HEK293 (cell line): ENCODE measurements around the gene TSHZ2.

Experiments
- CTCF ChIA-PET: fragments of 350-600 bp; formaldehyde crosslinking; extraction: SDS; loops from one replicate; lab custom pipeline; 2021; ENCODE audit warnings: antibody characterized with exemption; lab: Yijun Ruan, JAX
- POLR2A ChIA-PET: fragments of 300-600 bp; formaldehyde crosslinking; extraction: SDS; loops from one replicate; lab custom pipeline; 2020; ENCODE audit warnings: antibody characterized with exemption, inconsistent platforms; lab: Yijun Ruan, JAX
- H3K27ac ChIP-seq: fragments of 200-500 bp; sonication (Bioruptor generic); 2 replicates; pipeline ENCODE4 v1.5.1; 2014; ENCODE audit warnings: low read depth, low read length, control low read depth, inconsistent platforms; ENCODE audit errors: extremely low read depth
- H3K36me3 ChIP-seq, 2 experiments: fragments of 200-500 bp in 1 of 2; sonication (Bioruptor generic) in 1 of 2; 1 replicate in 1 of 2; 2 replicates in 1 of 2; pipeline ENCODE4 v1.5.1; 2014 to 2017; ENCODE audit warnings: inconsistent platforms in 2 of 2, low read length in 2 of 2; ENCODE audit not compliant: control insufficient read depth in 2 of 2, insufficient read depth in 1 of 2
- H3K4me1 ChIP-seq: fragments of 200-500 bp; sonication (Bioruptor generic); 2 replicates; pipeline ENCODE4 v1.5.1; 2014; ENCODE audit warnings: mild to moderate bottlenecking, low read length, inconsistent platforms; ENCODE audit not compliant: control insufficient read depth, insufficient read depth
- H3K4me3 ChIP-seq: 2 replicates; pipeline ENCODE4 v1.5.1; 2011; ENCODE audit warnings: low read depth, mild to moderate bottlenecking, control low read depth, low read length, moderate library complexity
- H3K9me3 ChIP-seq: fragments of 200-500 bp; sonication (Bioruptor generic); 2 replicates; pipeline ENCODE4 v1.5.1; 2014; ENCODE audit warnings: low read depth, low read length, inconsistent platforms; ENCODE audit not compliant: control insufficient read depth, insufficient read depth
- HOXD13 ChIP-seq: sonication (generic); formaldehyde crosslinking; IDR thresholded peaks from 2 replicates; pipeline ENCODE4 v1.8.0; 2022; ENCODE audit warnings: missing genetic modification reagents, borderline replicate concordance
- OSR2 ChIP-seq: fragments of 450-650 bp; formaldehyde crosslinking; IDR thresholded peaks from 2 replicates; pipeline ENCODE4 v1.5.1; 2016; ENCODE audit warnings: missing biosample characterization, missing genetic modification characterization
- RBAK ChIP-seq: fragments of 450-650 bp; formaldehyde crosslinking; IDR thresholded peaks from 2 replicates; pipeline ENCODE4 v1.5.1; 2016; ENCODE audit warnings: missing biosample characterization, missing genetic modification characterization
- ZBTB48 ChIP-seq: fragments of 450-650 bp; formaldehyde crosslinking; IDR thresholded peaks from 2 replicates; pipeline ENCODE4 v1.5.1; 2016; ENCODE audit warnings: missing biosample characterization, missing genetic modification characterization
- ZNF121 ChIP-seq: fragments of 450-650 bp; formaldehyde crosslinking; IDR thresholded peaks from 2 replicates; pipeline ENCODE4 v1.5.1; 2016; ENCODE audit warnings: missing biosample characterization, missing genetic modification characterization
- ZNF140 ChIP-seq: fragments of 450-650 bp; formaldehyde crosslinking; IDR thresholded peaks from 2 replicates; pipeline ENCODE4 v1.5.1; 2016; ENCODE audit warnings: missing biosample characterization, missing genetic modification characterization
- ZNF184 ChIP-seq: fragments of 450-650 bp; IDR thresholded peaks from 2 replicates; pipeline ENCODE4 v1.5.1; 2018; ENCODE audit warnings: missing biosample characterization, mild to moderate bottlenecking, missing genetic modification characterization
- ZNF341 ChIP-seq: fragments of 450-650 bp; formaldehyde crosslinking; IDR thresholded peaks from 2 replicates; pipeline ENCODE4; 2016; ENCODE audit warnings: low read depth, missing biosample characterization, missing genetic modification characterization
- ZNF366 ChIP-seq: fragments of 450-650 bp; formaldehyde crosslinking; conservative IDR thresholded peaks from 2 replicates; pipeline ENCODE4 v1.5.1; 2016; ENCODE audit warnings: missing biosample characterization, missing genetic modification characterization
- ZNF404 ChIP-seq: fragments of 450-650 bp; formaldehyde crosslinking; IDR thresholded peaks from 2 replicates; pipeline ENCODE4 v1.5.1; 2017; ENCODE audit warnings: missing biosample characterization, missing genetic modification characterization
- ZNF600 ChIP-seq: fragments of 450-650 bp; formaldehyde crosslinking; IDR thresholded peaks from 2 replicates; pipeline ENCODE4 v1.5.1; 2016; ENCODE audit warnings: missing biosample characterization, missing genetic modification characterization
- ZNF623 ChIP-seq: fragments of 450-650 bp; formaldehyde crosslinking; IDR thresholded peaks from 2 replicates; pipeline ENCODE4 v1.5.1; 2016; ENCODE audit warnings: missing biosample characterization, missing genetic modification characterization
- ZNF768 ChIP-seq: fragments of 450-650 bp; formaldehyde crosslinking; IDR thresholded peaks from 2 replicates; pipeline ENCODE4 v1.5.1; 2018; ENCODE audit warnings: missing biosample characterization, mild to moderate bottlenecking, missing genetic modification characterization
- ZNF792 ChIP-seq: fragments of 450-650 bp; formaldehyde crosslinking; IDR thresholded peaks from 2 replicates; pipeline ENCODE4 v1.5.1; 2016; ENCODE audit warnings: missing biosample characterization, missing genetic modification characterization
- TF ChIP-seq, protein P1 (sequence below): fragments of 450-650 bp; formaldehyde crosslinking; IDR thresholded peaks from 2 replicates; pipeline ENCODE4 v1.5.1; 2016; ENCODE audit warnings: missing biosample characterization, missing genetic modification characterization, low read depth
- TF ChIP-seq, protein P2 (sequence below): fragments of 450-650 bp; formaldehyde crosslinking; IDR thresholded peaks from 2 replicates; pipeline ENCODE4 v1.5.1; 2016; ENCODE audit warnings: missing biosample characterization, missing genetic modification characterization
- TF ChIP-seq, protein P3 (sequence below): fragments of 450-650 bp; formaldehyde crosslinking; IDR thresholded peaks from 2 replicates; pipeline ENCODE4 v1.5.1; 2017; ENCODE audit warnings: missing biosample characterization, missing genetic modification characterization
- TF ChIP-seq, protein P4 (sequence below): fragments of 450-650 bp; formaldehyde crosslinking; IDR thresholded peaks from 2 replicates; pipeline ENCODE4 v1.5.1; 2017; ENCODE audit warnings: missing biosample characterization, missing genetic modification characterization
- TF ChIP-seq, protein P5 (sequence below): fragments of 450-650 bp; formaldehyde crosslinking; IDR thresholded peaks from 2 replicates; pipeline ENCODE4; 2016; ENCODE audit warnings: missing biosample characterization, missing genetic modification characterization
- TF ChIP-seq, protein P6 (sequence below): fragments of 450-650 bp; formaldehyde crosslinking; IDR thresholded peaks from 2 replicates; pipeline ENCODE4 v1.5.1; 2016; ENCODE audit warnings: missing biosample characterization, missing genetic modification characterization

Gene TSHZ2

DNA sequence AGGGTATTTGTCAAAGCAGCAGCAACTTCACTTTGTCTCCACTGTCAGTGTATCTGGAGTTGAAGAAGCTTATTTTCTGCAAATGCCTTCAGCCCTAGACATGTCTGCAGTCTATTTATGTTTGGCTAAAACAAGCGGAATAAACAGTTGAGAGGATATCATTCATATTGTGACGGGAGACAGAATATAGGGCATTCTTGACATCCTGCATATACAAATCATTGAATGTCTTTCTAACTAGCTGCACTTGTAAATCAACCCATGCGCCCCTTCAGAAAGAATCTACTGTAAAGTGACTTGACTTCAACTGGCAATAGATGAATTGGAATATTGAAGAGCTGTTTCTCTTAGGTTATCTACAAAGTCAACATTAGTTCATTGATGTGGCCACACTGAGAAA lies 258.9 kb downstream of the TSHZ2 start:
- Histone ChIP-seq H3K4me3 (no peak overlapping the region), H3K36me3 (no peaks in the 10 kb centered on the region), H3K9me3 (no peaks in the 10 kb centered on the region), H3K27ac (no peak overlapping the region), H3K4me1 (no peaks in the 10 kb centered on the region)
- TF ChIP-seq, protein P1, sequence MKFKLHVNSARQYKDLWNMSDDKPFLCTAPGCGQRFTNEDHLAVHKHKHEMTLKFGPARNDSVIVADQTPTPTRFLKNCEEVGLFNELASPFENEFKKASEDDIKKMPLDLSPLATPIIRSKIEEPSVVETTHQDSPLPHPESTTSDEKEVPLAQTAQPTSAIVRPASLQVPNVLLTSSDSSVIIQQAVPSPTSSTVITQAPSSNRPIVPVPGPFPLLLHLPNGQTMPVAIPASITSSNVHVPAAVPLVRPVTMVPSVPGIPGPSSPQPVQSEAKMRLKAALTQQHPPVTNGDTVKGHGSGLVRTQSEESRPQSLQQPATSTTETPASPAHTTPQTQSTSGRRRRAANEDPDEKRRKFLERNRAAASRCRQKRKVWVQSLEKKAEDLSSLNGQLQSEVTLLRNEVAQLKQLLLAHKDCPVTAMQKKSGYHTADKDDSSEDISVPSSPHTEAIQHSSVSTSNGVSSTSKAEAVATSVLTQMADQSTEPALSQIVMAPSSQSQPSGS, result no peak
- POLR2A ChIA-PET, result no interaction called here
- CTCF ChIA-PET, result interaction anchor here (0.6 to 0.8 kb wide), 2 partner anchors 22 to 265 kb away, joined by 4 to 6 read pairs; no protein-coding TSS in a partner anchor

DNA sequence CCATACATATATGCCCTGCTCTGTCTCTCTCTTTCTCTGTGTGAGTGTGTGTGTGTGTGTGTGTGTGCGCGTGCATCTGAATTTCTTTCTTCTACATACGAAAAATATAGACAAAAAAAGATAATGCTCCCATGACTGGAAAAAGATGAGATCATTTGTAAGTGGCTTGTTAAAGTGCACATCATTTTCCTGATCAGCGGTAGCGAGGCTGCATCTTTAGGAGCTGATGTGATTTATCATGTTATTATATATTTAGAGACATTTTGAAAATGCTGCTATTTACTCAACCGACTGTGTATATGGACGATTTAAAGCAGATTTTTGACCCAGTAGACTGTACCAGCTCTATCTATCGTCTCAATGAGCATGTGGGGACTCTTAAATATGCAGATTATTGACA lies 265.3 kb downstream of the TSHZ2 start:
- no peaks in the 10 kb centered on the region for H3K9me3 ChIP-seq

DNA sequence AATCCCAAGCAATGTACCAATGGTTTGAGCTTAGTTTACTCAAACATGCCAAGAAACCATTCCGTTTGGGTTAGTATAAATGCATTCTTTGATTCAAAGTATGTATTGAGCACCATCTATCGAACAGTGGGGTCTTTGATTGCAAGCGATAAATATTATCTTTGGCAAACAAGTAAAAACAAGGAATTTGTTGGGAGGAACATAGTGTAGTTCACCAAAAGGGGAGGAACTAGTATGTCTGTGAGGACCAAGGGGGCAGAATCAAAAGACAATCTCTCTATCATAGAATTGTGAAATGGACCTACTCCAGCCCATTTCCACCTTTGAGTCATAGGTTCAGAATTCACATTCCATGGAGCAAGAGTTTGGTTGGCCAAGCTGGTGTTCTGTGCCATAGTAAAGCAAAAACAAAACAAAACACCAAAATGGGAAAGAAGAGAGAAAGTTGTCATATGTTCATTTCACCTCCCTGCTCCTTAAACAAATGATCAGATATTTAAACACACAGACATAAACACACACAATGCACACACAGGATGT lies 266.0 kb downstream of the TSHZ2 start:
- ChIA-PET POLR2A (no interaction called here), CTCF (no interaction called here)
- no peak overlapping the region for H3K4me3 ChIP-seq
- TF ChIP-seq ZNF121 (tag by site-specific recombination), result no peak
- TF ChIP-seq, protein P2, sequence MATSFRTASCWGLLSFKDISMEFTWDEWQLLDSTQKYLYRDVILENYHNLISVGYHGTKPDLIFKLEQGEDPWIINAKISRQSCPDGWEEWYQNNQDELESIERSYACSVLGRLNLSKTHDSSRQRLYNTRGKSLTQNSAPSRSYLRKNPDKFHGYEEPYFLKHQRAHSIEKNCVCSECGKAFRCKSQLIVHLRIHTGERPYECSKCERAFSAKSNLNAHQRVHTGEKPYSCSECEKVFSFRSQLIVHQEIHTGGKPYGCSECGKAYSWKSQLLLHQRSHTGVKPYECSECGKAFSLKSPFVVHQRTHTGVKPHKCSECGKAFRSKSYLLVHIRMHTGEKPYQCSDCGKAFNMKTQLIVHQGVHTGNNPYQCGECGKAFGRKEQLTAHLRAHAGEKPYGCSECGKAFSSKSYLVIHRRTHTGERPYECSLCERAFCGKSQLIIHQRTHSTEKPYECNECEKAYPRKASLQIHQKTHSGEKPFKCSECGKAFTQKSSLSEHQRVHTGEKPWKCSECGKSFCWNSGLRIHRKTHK, result no peak
- no peak for TF ChIP-seq RBAK (tag by site-specific recombination)
- TF ChIP-seq ZNF184, result no peak
- no peak for TF ChIP-seq ZNF623 (tag by site-specific recombination)
- TF ChIP-seq, protein P3, sequence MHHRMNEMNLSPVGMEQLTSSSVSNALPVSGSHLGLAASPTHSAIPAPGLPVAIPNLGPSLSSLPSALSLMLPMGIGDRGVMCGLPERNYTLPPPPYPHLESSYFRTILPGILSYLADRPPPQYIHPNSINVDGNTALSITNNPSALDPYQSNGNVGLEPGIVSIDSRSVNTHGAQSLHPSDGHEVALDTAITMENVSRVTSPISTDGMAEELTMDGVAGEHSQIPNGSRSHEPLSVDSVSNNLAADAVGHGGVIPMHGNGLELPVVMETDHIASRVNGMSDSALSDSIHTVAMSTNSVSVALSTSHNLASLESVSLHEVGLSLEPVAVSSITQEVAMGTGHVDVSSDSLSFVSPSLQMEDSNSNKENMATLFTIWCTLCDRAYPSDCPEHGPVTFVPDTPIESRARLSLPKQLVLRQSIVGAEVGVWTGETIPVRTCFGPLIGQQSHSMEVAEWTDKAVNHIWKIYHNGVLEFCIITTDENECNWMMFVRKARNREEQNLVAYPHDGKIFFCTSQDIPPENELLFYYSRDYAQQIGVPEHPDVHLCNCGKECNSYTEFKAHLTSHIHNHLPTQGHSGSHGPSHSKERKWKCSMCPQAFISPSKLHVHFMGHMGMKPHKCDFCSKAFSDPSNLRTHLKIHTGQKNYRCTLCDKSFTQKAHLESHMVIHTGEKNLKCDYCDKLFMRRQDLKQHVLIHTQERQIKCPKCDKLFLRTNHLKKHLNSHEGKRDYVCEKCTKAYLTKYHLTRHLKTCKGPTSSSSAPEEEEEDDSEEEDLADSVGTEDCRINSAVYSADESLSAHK (tag by site-specific recombination), result no peak
- no peak for TF ChIP-seq OSR2 (tag by site-specific recombination)
- no peak for TF ChIP-seq ZBTB48
- no peak for TF ChIP-seq ZNF341 (tag by site-specific recombination)
- TF ChIP-seq ZNF404 (tag by site-specific recombination), result no peak
- no peak for TF ChIP-seq ZNF366 (tag by site-specific recombination)
- no peak for TF ChIP-seq HOXD13 (CRISPR knock-in tag)
- H3K36me3 ChIP-seq, result no peaks in the 10 kb centered on the region
- H3K9me3 ChIP-seq, result no peaks in the 10 kb centered on the region
- no peak overlapping the region for H3K27ac ChIP-seq
- no peaks in the 10 kb centered on the region for H3K4me1 ChIP-seq

More for the DNA sequence above, 265.3 kb downstream of the TSHZ2 start:
- H3K4me3 ChIP-seq, result no peak overlapping the region
- no peaks in the 10 kb centered on the region for H3K36me3 ChIP-seq
- POLR2A ChIA-PET, result no interaction called here
- TF ChIP-seq, protein P4, sequence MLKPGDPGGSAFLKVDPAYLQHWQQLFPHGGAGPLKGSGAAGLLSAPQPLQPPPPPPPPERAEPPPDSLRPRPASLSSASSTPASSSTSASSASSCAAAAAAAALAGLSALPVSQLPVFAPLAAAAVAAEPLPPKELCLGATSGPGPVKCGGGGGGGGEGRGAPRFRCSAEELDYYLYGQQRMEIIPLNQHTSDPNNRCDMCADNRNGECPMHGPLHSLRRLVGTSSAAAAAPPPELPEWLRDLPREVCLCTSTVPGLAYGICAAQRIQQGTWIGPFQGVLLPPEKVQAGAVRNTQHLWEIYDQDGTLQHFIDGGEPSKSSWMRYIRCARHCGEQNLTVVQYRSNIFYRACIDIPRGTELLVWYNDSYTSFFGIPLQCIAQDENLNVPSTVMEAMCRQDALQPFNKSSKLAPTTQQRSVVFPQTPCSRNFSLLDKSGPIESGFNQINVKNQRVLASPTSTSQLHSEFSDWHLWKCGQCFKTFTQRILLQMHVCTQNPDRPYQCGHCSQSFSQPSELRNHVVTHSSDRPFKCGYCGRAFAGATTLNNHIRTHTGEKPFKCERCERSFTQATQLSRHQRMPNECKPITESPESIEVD (tag by site-specific recombination), result no peak
- TF ChIP-seq ZNF600 (tag by site-specific recombination), result no peak
- TF ChIP-seq, protein P5, sequence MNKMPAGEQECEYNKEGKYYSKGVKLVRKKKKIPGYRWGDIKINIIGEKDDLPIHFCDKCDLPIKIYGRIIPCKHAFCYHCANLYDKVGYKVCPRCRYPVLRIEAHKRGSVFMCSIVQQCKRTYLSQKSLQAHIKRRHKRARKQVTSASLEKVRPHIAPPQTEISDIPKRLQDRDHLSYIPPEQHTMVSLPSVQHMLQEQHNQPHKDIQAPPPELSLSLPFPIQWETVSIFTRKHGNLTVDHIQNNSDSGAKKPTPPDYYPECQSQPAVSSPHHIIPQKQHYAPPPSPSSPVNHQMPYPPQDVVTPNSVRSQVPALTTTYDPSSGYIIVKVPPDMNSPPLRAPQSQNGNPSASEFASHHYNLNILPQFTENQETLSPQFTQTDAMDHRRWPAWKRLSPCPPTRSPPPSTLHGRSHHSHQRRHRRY (tag by site-specific recombination), result no peak
- no peak for TF ChIP-seq ZNF140
- TF ChIP-seq, protein P6, sequence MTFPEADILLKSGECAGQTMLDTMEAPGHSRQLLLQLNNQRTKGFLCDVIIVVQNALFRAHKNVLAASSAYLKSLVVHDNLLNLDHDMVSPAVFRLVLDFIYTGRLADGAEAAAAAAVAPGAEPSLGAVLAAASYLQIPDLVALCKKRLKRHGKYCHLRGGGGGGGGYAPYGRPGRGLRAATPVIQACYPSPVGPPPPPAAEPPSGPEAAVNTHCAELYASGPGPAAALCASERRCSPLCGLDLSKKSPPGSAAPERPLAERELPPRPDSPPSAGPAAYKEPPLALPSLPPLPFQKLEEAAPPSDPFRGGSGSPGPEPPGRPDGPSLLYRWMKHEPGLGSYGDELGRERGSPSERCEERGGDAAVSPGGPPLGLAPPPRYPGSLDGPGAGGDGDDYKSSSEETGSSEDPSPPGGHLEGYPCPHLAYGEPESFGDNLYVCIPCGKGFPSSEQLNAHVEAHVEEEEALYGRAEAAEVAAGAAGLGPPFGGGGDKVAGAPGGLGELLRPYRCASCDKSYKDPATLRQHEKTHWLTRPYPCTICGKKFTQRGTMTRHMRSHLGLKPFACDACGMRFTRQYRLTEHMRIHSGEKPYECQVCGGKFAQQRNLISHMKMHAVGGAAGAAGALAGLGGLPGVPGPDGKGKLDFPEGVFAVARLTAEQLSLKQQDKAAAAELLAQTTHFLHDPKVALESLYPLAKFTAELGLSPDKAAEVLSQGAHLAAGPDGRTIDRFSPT (tag by site-specific recombination), result no peak
- TF ChIP-seq ZNF792, result no peak
- no peak for TF ChIP-seq ZNF768 (tag by site-specific recombination)
- TF ChIP-seq, all 188 proteins: peak for 0
- no peaks in the 10 kb centered on the region for H3K4me1 ChIP-seq
- CTCF ChIA-PET, result no interaction called here
- H3K27ac ChIP-seq, result no peak overlapping the region
